OCI-LY7 (cell line): ENCODE data around the gene CCR5AS.

Experiments used
- BruUV-seq: library from RNA; stranded (reverse); fragments of 400-500 nt; replicated peaks from 2 replicates; lab custom pipeline; 2021; lab: Mats Ljungman, UMichigan
- CTCF ChIA-PET: fragments of 300-600 bp; sonication (Branson Sonifier 250); formaldehyde crosslinking; loops from one replicate; lab custom pipeline; 2022; ENCODE audit warnings: antibody characterized with exemption; ENCODE audit not compliant: unreplicated experiment; lab: Charles Lee
- POLR2A ChIA-PET: fragments of 300-600 bp; sonication (Branson Sonifier 250); formaldehyde crosslinking; loops from one replicate; lab custom pipeline; 2022; ENCODE audit warnings: antibody characterized with exemption; lab: Charles Lee
- DNase-seq: peaks from one replicate; pipeline ENCODE4 v3.0.0-alpha.2; 2015; ENCODE audit warnings: low spot score
- H2AFZ ChIP-seq: fragments of 200-600 bp; sonication (generic), shearing (Covaris generic); 2 replicates; pipeline ENCODE4 v1.6.1; 2014; ENCODE audit warnings: mild to moderate bottlenecking, antibody characterized with exemption, low read length, moderate library complexity
- H3K27ac ChIP-seq: fragments of 200-600 bp; sonication (generic); 2 replicates; pipeline ENCODE4 v1.5.1; 2014; ENCODE audit warnings: mixed run types, low read depth, mild to moderate bottlenecking, moderate library complexity, low read length, inconsistent platforms; ENCODE audit not compliant: poor library complexity, severe bottlenecking
- H3K36me3 ChIP-seq: fragments of 200-600 bp; sonication (generic); 2 replicates; pipeline ENCODE4 v1.6.1; 2014; ENCODE audit warnings: mild to moderate bottlenecking, antibody characterized with exemption, low read length, moderate library complexity, mixed read lengths; ENCODE audit not compliant: insufficient read depth
- H3K4me1 ChIP-seq: fragments of 200-600 bp; sonication (generic); 2 replicates; pipeline ENCODE4 v1.5.1; 2014; ENCODE audit warnings: mild to moderate bottlenecking, low read length; ENCODE audit not compliant: insufficient read depth, poor library complexity, severe bottlenecking
- H3K4me2 ChIP-seq: fragments of 200-600 bp; sonication (generic); 2 replicates; pipeline ENCODE4 v1.6.1; 2014; ENCODE audit warnings: mild to moderate bottlenecking, low read length
- H3K4me3 ChIP-seq: fragments of 200-600 bp; sonication (generic); 2 replicates; pipeline ENCODE4 v1.5.1; 2014; ENCODE audit warnings: mild to moderate bottlenecking, low read depth, low read length; ENCODE audit not compliant: poor library complexity, severe bottlenecking
- H3K79me2 ChIP-seq: fragments of 200-600 bp; sonication (generic); 2 replicates; pipeline ENCODE4 v1.6.1; 2016; ENCODE audit warnings: low read depth, mild to moderate bottlenecking, low read length, moderate library complexity, mixed read lengths; ENCODE audit not compliant: insufficient read depth
- H3K9me2 ChIP-seq: fragments of 200-600 bp; sonication (generic); 2 replicates; pipeline ENCODE4 v1.6.1; 2016; ENCODE audit warnings: mild to moderate bottlenecking, low read length, mixed read lengths; ENCODE audit not compliant: insufficient read depth
- H3K9me3 ChIP-seq: fragments of 200-600 bp; sonication (generic); 2 replicates; pipeline ENCODE4 v1.6.1; 2014; ENCODE audit warnings: mild to moderate bottlenecking, mixed run types, low read length, mixed read lengths
- H4K20me1 ChIP-seq: fragments of 200-600 bp; sonication (generic); 2 replicates; pipeline ENCODE4 v1.6.1; 2014; ENCODE audit warnings: mild to moderate bottlenecking, antibody characterized with exemption, low read length, moderate library complexity, mixed read lengths; ENCODE audit not compliant: insufficient read depth
- CTCF ChIP-seq: fragments of 200-600 bp; sonication (generic); conservative IDR thresholded peaks from 2 replicates; pipeline ENCODE4 v1.5.1; 2014; ENCODE audit warnings: mild to moderate bottlenecking, antibody characterized with exemption, low read length, moderate library complexity, mixed read lengths
- EZH2phosphoT487 ChIP-seq: fragments of 200-600 bp; sonication (generic); IDR thresholded peaks from 2 replicates; pipeline ENCODE4 v1.6.1; 2018; ENCODE audit warnings: low read depth, borderline replicate concordance, mild to moderate bottlenecking, mixed run types, antibody characterized with exemption, low read length, moderate library complexity, mixed read lengths
- intact Hi-C: fragments of 100-400 bp; cut with micrococcal nuclease; formaldehyde crosslinking; loops from one replicate; pipeline ENCODE4 v1.10.0; 2022; ENCODE audit not compliant: unreplicated experiment

Gene CCR5AS

GRCh38 chr3:46369675-46370132, 37.2 kb downstream of the CCR5AS start:
- ChIA-PET POLR2A (interaction anchor here (1.1 to 1.4 kb wide), 3 partner anchors 14 to 135 kb away, joined by 3 read pairs; no protein-coding TSS in a partner anchor), CTCF (interaction anchor here (1.7 kb wide), 1 partner anchor 8 kb away, joined by 7 read pairs; no protein-coding TSS in a partner anchor)
- H3K4me1 ChIP-seq: no peaks in the 10 kb centered on the region
- no peak for DNase-seq
- H4K20me1 ChIP-seq: no peaks in the 10 kb centered on the region
- H3K27ac ChIP-seq: no peak overlapping the region
- H3K9me3 ChIP-seq: no peaks in the 10 kb centered on the region
- H3K4me2 ChIP-seq: no peak overlapping the region
- intact Hi-C loops: loop anchor here (10.0 kb wide), 2 partner anchors 155 to 605 kb away; no protein-coding TSS in a partner anchor
- H2AFZ ChIP-seq: no peak overlapping the region
- no peaks in the 10 kb centered on the region for H3K36me3 ChIP-seq
- TF ChIP-seq CTCF: no peak
- TF ChIP-seq EZH2phosphoT487: no peak
- BruUV-seq: no TSS peak
- no peaks in the 10 kb centered on the region for H3K79me2 ChIP-seq
- no peak overlapping the region for H3K4me3 ChIP-seq
- no peaks in the 10 kb centered on the region for H3K9me2 ChIP-seq

GRCh38 chr3:46369151-46369550, 37.7 kb downstream of the CCR5AS start:
- no TSS peak for BruUV-seq
- H4K20me1 ChIP-seq: no peaks in the 10 kb centered on the region
- TF ChIP-seq CTCF (no peak), EZH2phosphoT487 (no peak)
- no peaks in the 10 kb centered on the region for H3K4me1 ChIP-seq
- no peak overlapping the region for H2AFZ ChIP-seq
- CTCF ChIA-PET: interaction anchor here (1.7 kb wide), 1 partner anchor 9 kb away, joined by 7 read pairs; no protein-coding TSS in a partner anchor
- POLR2A ChIA-PET: interaction anchor here (0.5 to 1.4 kb wide), 2 partner anchors 75 to 390 kb away, joined by 3 to 7 read pairs; no protein-coding TSS in a partner anchor
- DNase-seq: no peak
- H3K27ac ChIP-seq: no peak overlapping the region
- H3K4me2 ChIP-seq: no peak overlapping the region
- H3K36me3 ChIP-seq: no peaks in the 10 kb centered on the region
- no peaks in the 10 kb centered on the region for H3K79me2 ChIP-seq
- H3K9me3 ChIP-seq: no peaks in the 10 kb centered on the region
- intact Hi-C loops: no loop called here
- H3K9me2 ChIP-seq: no peaks in the 10 kb centered on the region
- no peak overlapping the region for H3K4me3 ChIP-seq

GRCh38 chr3:46368569-46368968, 38.3 kb downstream of the CCR5AS start:
- no peaks in the 10 kb centered on the region for H3K4me1 ChIP-seq
- H3K4me2 ChIP-seq: no peak overlapping the region
- intact Hi-C loops: no loop called here
- no peaks in the 10 kb centered on the region for H4K20me1 ChIP-seq
- ChIA-PET CTCF (interaction anchor here (1.7 kb wide), 1 partner anchor 10 kb away, joined by 7 read pairs; no protein-coding TSS in a partner anchor), POLR2A (interaction anchor here (1.4 kb wide), 1 partner anchor 74 kb away, joined by 3 read pairs; no protein-coding TSS in a partner anchor)
- H3K27ac ChIP-seq: no peak overlapping the region
- H2AFZ ChIP-seq: no peak overlapping the region; the same call in 1 of the 2 replicates
- no peak overlapping the region for H3K4me3 ChIP-seq
- no peaks in the 10 kb centered on the region for H3K36me3 ChIP-seq
- DNase-seq: peak; percentile 48
- no peaks in the 10 kb centered on the region for H3K9me2 ChIP-seq
- no peaks in the 10 kb centered on the region for H3K79me2 ChIP-seq
- TF ChIP-seq EZH2phosphoT487: no peak
- peak; percentile 63 for TF ChIP-seq CTCF
- H3K9me3 ChIP-seq: no peaks in the 10 kb centered on the region
- BruUV-seq: no TSS peak
